ENCODE data around the gene ST3GAL5. TPM values are rescaled to one million over a fixed set of nuclear protein-coding genes. Genes with fewer than 3 reads are reported as not detected.

The ST3GAL5 gene
- total RNA-seq, 1 donor from 2014 or later: 46.5 TPM

GRCh38 chr2:85791704-85792565 is 96.9 kb downstream of the ST3GAL5 start:
- H3K4me1 Mint-ChIP-seq (ENCODE audit: low read depth, unreplicated experiment): peaks cover 67% of the 10 kb centered on the region
- DNase-seq: no peak
- H3K36me3 Mint-ChIP-seq (ENCODE audit: unreplicated experiment): no peaks in the 10 kb centered on the region
- H3K9me3 Mint-ChIP-seq (ENCODE audit: unreplicated experiment): peaks cover 22% of the 10 kb centered on the region
- no peak for TF ChIP-seq CTCF (IDR thresholded peaks at IDR 0.05; ENCODE audit: partially characterized antibody, unreplicated experiment)
- peak overlapping the region; percentile 81 for H3K4me3 Mint-ChIP-seq (ENCODE audit: unreplicated experiment)
- peak overlapping the region; percentile 91 for H3K27ac Mint-ChIP-seq (ENCODE audit: unreplicated experiment)
- H3K27me3 Mint-ChIP-seq (ENCODE audit: unreplicated experiment): peaks cover 17% of the 10 kb centered on the region

- no peak overlapping the region for H3K4me3 Mint-ChIP-seq (ENCODE audit: unreplicated experiment)
- peaks cover 59% of the 10 kb centered on the region for H3K4me1 Mint-ChIP-seq (ENCODE audit: low read depth, unreplicated experiment)
- DNase-seq: no peak
- peak overlapping the region; percentile 29 for H3K27ac Mint-ChIP-seq (ENCODE audit: unreplicated experiment)
- no peak for TF ChIP-seq CTCF (IDR thresholded peaks at IDR 0.05; ENCODE audit: partially characterized antibody, unreplicated experiment)
- peaks cover 22% of the 10 kb centered on the region for H3K9me3 Mint-ChIP-seq (ENCODE audit: unreplicated experiment)
- H3K27me3 Mint-ChIP-seq (ENCODE audit: unreplicated experiment): peaks cover 16% of the 10 kb centered on the region
- H3K36me3 Mint-ChIP-seq (ENCODE audit: unreplicated experiment): no peaks in the 10 kb centered on the region
Observed at GRCh38 chr2:85790499-85791188, 98.1 kb downstream of the ST3GAL5 start.

- no peaks in the 10 kb centered on the region for H3K36me3 Mint-ChIP-seq (ENCODE audit: unreplicated experiment)
- H3K27me3 Mint-ChIP-seq (ENCODE audit: unreplicated experiment): peaks cover 18% of the 10 kb centered on the region
- peaks cover 52% of the 10 kb centered on the region for H3K4me1 Mint-ChIP-seq (ENCODE audit: low read depth, unreplicated experiment)
Observed at GRCh38 chr2:85790032-85790431, 98.8 kb downstream of the ST3GAL5 start.

DNA sequence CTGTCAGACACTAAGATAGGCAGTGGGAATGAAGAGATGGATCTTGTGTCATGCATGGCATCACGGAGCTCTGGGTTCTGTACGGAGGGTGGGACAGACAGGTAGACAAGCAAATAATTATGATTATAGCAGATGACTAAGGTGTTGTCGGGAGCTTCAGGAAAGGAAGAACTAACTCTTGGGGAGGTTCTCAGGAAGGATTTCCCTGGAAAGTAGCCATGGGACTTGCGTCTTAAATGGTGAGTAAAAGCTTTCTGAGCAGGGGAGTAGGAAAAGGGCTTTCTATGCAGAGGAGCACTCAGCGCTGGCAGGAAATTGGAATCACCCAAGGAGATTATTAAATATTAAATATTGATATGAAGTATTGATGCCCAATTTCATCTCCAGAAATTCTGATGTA is 99.5 kb downstream of the ST3GAL5 start:
- peak overlapping the region; percentile 57 for H3K27ac Mint-ChIP-seq (ENCODE audit: unreplicated experiment)
- no peaks in the 10 kb centered on the region for H3K36me3 Mint-ChIP-seq (ENCODE audit: unreplicated experiment)
- H3K27me3 Mint-ChIP-seq (ENCODE audit: unreplicated experiment): peaks cover 18% of the 10 kb centered on the region
- no peak for TF ChIP-seq CTCF (IDR thresholded peaks at IDR 0.05; ENCODE audit: partially characterized antibody, unreplicated experiment)
- no peak for DNase-seq
- peaks cover 50% of the 10 kb centered on the region for H3K4me1 Mint-ChIP-seq (ENCODE audit: low read depth, unreplicated experiment)
- peak overlapping the region; percentile 4 for H3K4me3 Mint-ChIP-seq (ENCODE audit: unreplicated experiment)
- H3K9me3 Mint-ChIP-seq (ENCODE audit: unreplicated experiment): peaks cover 20% of the 10 kb centered on the region

More at GRCh38 chr2:85790032-85790431, 98.8 kb downstream of the ST3GAL5 start:
- DNase-seq: no peak
- H3K4me3 Mint-ChIP-seq (ENCODE audit: unreplicated experiment): no peak overlapping the region
- H3K27ac Mint-ChIP-seq (ENCODE audit: unreplicated experiment): no peak overlapping the region
- peaks cover 22% of the 10 kb centered on the region for H3K9me3 Mint-ChIP-seq (ENCODE audit: unreplicated experiment)
- TF ChIP-seq CTCF (IDR thresholded peaks at IDR 0.05; ENCODE audit: partially characterized antibody, unreplicated experiment): no peak

- Mint-ChIP-seq H3K9me3 (ENCODE audit: unreplicated experiment) (peaks cover 18% of the 10 kb centered on the region), H3K4me3 (ENCODE audit: unreplicated experiment) (no peak overlapping the region), H3K4me1 (ENCODE audit: low read depth, unreplicated experiment) (peaks cover 43% of the 10 kb centered on the region), H3K27me3 (ENCODE audit: unreplicated experiment) (peaks cover 18% of the 10 kb centered on the region), H3K27ac (ENCODE audit: unreplicated experiment) (no peak overlapping the region), H3K36me3 (ENCODE audit: unreplicated experiment) (no peaks in the 10 kb centered on the region)
- TF ChIP-seq CTCF (IDR thresholded peaks at IDR 0.05; ENCODE audit: partially characterized antibody, unreplicated experiment): no peak
- no peak for DNase-seq
Observed at GRCh38 chr2:85788603-85789002, 100.2 kb downstream of the ST3GAL5 start.

Data from glutamatergic neuron (in vitro differentiated cells).